ENCODE measurements around the gene POU2F2.

Gene POU2F2

GRCh38 chr19:42080764-42081375, 51.4 kb downstream of the POU2F2 start:
- Histone ChIP-seq H3K27me3 (no peaks in the 10 kb centered on the region), H3K4me3 (ENCODE audit: low read depth in 1 of 2, low read length in 1 of 2) (no peak overlapping the region), H3K27ac (no peak overlapping the region), H3K9me3 (no peaks in the 10 kb centered on the region), H3K36me3 (peaks cover 40% of the 10 kb centered on the region), H3K4me1 (ENCODE audit: control insufficient read depth in 1 of 2, insufficient read depth in 1 of 2, low read depth in 1 of 2, low read length in 1 of 2) (peaks cover 12 to 14% of the 10 kb centered on the region in 2 experiments)
- no peak for TF ChIP-seq CTCF (IDR thresholded peaks at IDR 0.05)

GRCh38 chr19:42079886-42080763, 52.1 kb downstream of the POU2F2 start:
- Histone ChIP-seq H3K4me1 (ENCODE audit: control insufficient read depth in 1 of 2, insufficient read depth in 1 of 2, low read depth in 1 of 2, low read length in 1 of 2) (peaks cover 15 to 16% of the 10 kb centered on the region in 2 experiments), H3K4me3 (ENCODE audit: low read depth in 1 of 2, low read length in 1 of 2) (no peak overlapping the region), H3K27me3 (no peaks in the 10 kb centered on the region), H3K36me3 (peaks cover 40% of the 10 kb centered on the region), H3K27ac (no peak overlapping the region), H3K9me3 (no peaks in the 10 kb centered on the region)
- no peak for TF ChIP-seq CTCF (IDR thresholded peaks at IDR 0.05)

GRCh38 chr19:42079276-42079669, 53.0 kb downstream of the POU2F2 start:
- Histone ChIP-seq H3K27me3 (no peaks in the 10 kb centered on the region), H3K27ac (no peak overlapping the region), H3K4me1 (ENCODE audit: control insufficient read depth in 1 of 2, insufficient read depth in 1 of 2, low read depth in 1 of 2, low read length in 1 of 2) (peaks cover 20 to 22% of the 10 kb centered on the region in 2 experiments), H3K4me3 (ENCODE audit: low read depth in 1 of 2, low read length in 1 of 2) (no peak overlapping the region), H3K9me3 (no peaks in the 10 kb centered on the region), H3K36me3 (peaks cover 40% of the 10 kb centered on the region)
- TF ChIP-seq CTCF (IDR thresholded peaks at IDR 0.05) = no peak

GRCh38 chr19:42078538-42079275, 53.5 kb downstream of the POU2F2 start:
- Histone ChIP-seq H3K9me3 (no peaks in the 10 kb centered on the region), H3K4me1 (ENCODE audit: control insufficient read depth in 1 of 2, insufficient read depth in 1 of 2, low read depth in 1 of 2, low read length in 1 of 2) (peaks cover 20 to 22% of the 10 kb centered on the region in 2 experiments), H3K36me3 (peaks cover 40% of the 10 kb centered on the region), H3K27ac (no peak overlapping the region), H3K27me3 (no peaks in the 10 kb centered on the region), H3K4me3 (ENCODE audit: low read depth in 1 of 2, low read length in 1 of 2) (no peak overlapping the region)
- TF ChIP-seq CTCF (IDR thresholded peaks at IDR 0.05) = no peak

- H3K9me3 ChIP-seq = no peaks in the 10 kb centered on the region
- peaks cover 40% of the 10 kb centered on the region for H3K36me3 ChIP-seq
Observed at GRCh38 chr19:42078058-42078457, 54.2 kb downstream of the POU2F2 start.

More at GRCh38 chr19:42078058-42078457, 54.2 kb downstream of the POU2F2 start:
- Histone ChIP-seq H3K27ac (no peak overlapping the region), H3K4me1 (ENCODE audit: control insufficient read depth in 1 of 2, insufficient read depth in 1 of 2, low read depth in 1 of 2, low read length in 1 of 2) (peaks cover 20 to 22% of the 10 kb centered on the region in 2 experiments), H3K27me3 (no peaks in the 10 kb centered on the region), H3K4me3 (ENCODE audit: low read depth in 1 of 2, low read length in 1 of 2) (no peak overlapping the region)
- no peak for TF ChIP-seq CTCF (IDR thresholded peaks at IDR 0.05)

Data from neutrophil (primary cell).